BLaER1 treated with 17β-estradiol and CSF1 and Interleukin-3, amounts not matched to agents 10 nM and 100 nM (cell line): ENCODE results near the gene CBX7.
A peak's percentile ranks its signal among the peaks of the same experiment; 100 is the strongest.

Experiments used
- H3K27ac ChIP-seq, 11 experiments: shearing (Covaris generic); formaldehyde crosslinking; 2 replicates each; pipeline ENCODE4 v1.8.1; 2022
- H3K27me3 ChIP-seq, 11 experiments: shearing (Covaris generic); formaldehyde crosslinking; 2 replicates each; pipeline ENCODE4 v1.8.1; 2022
- H3K36me3 ChIP-seq, 11 experiments: shearing (Covaris generic); formaldehyde crosslinking; 2 replicates each; pipeline ENCODE4 v1.8.1; 2022
- H3K4me1 ChIP-seq, 10 experiments: shearing (Covaris generic); formaldehyde crosslinking; 2 replicates each; pipeline ENCODE4 v1.8.1; 2022
- H3K4me2 ChIP-seq, 11 experiments: shearing (Covaris generic); formaldehyde crosslinking; 2 replicates each; pipeline ENCODE4 v1.8.1; 2022
- H3K4me3 ChIP-seq, 10 experiments: shearing (Covaris generic); formaldehyde crosslinking; 2 replicates each; pipeline ENCODE4 v1.8.1; 2022
- H3K9ac ChIP-seq, 11 experiments: shearing (Covaris generic); formaldehyde crosslinking; 2 replicates each; pipeline ENCODE4 v1.8.1; 2022
- H3K9me3 ChIP-seq, 11 experiments: shearing (Covaris generic); formaldehyde crosslinking; replicated peaks in 1 of 11; 2 replicates each; pipeline ENCODE4 v1.8.1; 2022
- H4K20me1 ChIP-seq, 11 experiments: shearing (Covaris generic); formaldehyde crosslinking; 2 replicates each; pipeline ENCODE4 v1.8.1; 2022
- Cebpa-rat ChIP-seq, 11 experiments: shearing (Covaris generic); IDR thresholded peaks; 2 replicates each; pipeline ENCODE4 v1.8.1; 2022

The CBX7 gene

DNA sequence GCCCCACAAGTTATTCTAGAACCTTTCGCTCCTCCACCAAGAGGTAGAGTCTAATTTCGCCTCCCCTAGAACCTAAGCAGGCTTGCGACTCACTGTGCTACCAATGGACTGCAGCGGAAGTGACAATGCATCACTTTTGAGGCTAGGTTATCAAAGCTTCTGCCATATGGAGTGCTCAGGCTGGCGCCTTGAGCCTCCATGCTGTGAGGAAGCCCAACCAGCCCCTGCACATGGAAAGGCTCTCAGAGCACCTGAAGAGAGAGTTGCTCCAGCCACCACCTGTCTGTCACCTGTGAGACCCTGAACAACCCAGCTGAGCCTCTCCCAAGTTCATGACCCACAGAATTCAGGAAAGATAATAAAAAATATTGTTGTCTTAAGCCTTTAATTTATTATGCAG, 29.3 kb upstream of the CBX7 start:
- H3K4me3 ChIP-seq: no peak overlapping the region

DNA sequence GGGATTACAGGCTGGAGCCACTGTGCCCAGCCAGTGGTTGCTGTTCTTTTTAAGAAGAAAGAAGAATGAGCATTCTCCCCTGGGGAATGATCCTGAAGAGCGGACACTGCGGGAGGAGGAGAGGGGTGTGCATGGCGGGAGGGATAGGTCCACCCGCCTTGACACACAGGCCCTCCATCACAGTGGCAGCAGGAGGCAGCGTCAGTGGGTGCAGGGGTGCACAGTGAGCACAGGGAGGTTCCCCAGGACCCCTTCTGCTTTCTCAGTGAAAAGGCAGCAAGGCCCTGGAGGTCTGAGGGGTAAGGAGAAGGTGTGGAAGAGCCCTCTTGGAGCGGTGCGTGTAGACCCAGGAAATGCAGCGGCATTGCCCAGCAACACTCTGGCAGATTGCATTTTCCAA, 28.9 kb upstream of the CBX7 start:
- TF ChIP-seq Cebpa-rat (IDR thresholded peaks at IDR 0.05): no peak
- Histone ChIP-seq H3K9ac (no peak overlapping the region), H3K4me2 (no peak overlapping the region), H4K20me1 (peaks cover 0 to 10% (median 0%) of the 10 kb centered on the region in 11 experiments; a peak in 3 of 22 replicates), H3K27ac (no peak overlapping the region), H3K27me3 (no peaks in the 10 kb centered on the region), H3K4me3 (no peak overlapping the region), H3K9me3 (peaks cover 1 to 18% (median 9%) of the 10 kb centered on the region in 11 experiments; a peak in 13 of 22 replicates), H3K4me1 (peaks cover 0 to 27% (median 2%) of the 10 kb centered on the region in 10 experiments; a peak in 9 of 20 replicates), H3K36me3 (no peaks in the 10 kb centered on the region)

More for the DNA sequence above, 29.3 kb upstream of the CBX7 start:
- Histone ChIP-seq H3K27ac (no peak overlapping the region), H3K4me1 (peaks cover 0 to 27% (median 2%) of the 10 kb centered on the region in 10 experiments; a peak in 9 of 20 replicates), H3K9ac (no peak overlapping the region), H3K9me3 (peaks cover 4 to 22% (median 13%) of the 10 kb centered on the region in 11 experiments; a peak in 13 of 22 replicates), H3K36me3 (no peaks in the 10 kb centered on the region), H4K20me1 (peaks cover 0 to 6% (median 0%) of the 10 kb centered on the region in 11 experiments; a peak in 2 of 22 replicates), H3K4me2 (no peak overlapping the region), H3K27me3 (no peaks in the 10 kb centered on the region)
- TF ChIP-seq Cebpa-rat (IDR thresholded peaks at IDR 0.05): no peak

DNA sequence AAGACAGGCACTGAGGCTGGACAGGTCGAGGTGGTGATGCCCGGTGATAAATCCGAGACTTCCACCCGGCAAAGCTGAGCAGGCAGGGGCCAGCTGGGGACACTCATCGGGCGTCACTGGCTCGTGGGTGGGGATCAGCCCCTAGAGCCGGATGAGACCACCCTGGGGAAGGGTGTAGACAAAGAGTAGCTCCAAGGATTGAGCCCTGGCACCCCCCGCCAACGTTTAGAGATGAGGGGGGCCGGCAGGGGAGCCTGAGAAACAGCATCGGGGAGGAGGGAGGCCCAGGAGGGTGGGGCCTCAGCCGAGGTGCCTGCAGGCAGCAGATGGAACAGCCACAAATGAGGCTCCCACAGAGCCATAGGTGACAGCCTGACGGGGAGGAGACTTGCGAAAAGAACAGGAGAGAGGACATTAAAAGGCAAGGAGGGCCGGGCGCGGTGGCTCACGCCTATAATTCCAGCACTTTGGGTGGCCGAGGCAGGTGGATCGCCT, 27.4 kb upstream of the CBX7 start:
- H3K4me2 ChIP-seq: no peak overlapping the region
- H3K9ac ChIP-seq: no peak overlapping the region
- no peak overlapping the region for H3K4me3 ChIP-seq
- no peaks in the 10 kb centered on the region for H3K27me3 ChIP-seq
- H3K36me3 ChIP-seq: no peaks in the 10 kb centered on the region
- H4K20me1 ChIP-seq: peaks cover 0 to 17% (median 0%) of the 10 kb centered on the region in 11 experiments; a peak in 3 of 22 replicates
- peaks cover 0 to 14% (median 7%) of the 10 kb centered on the region in 11 experiments; a peak in 6 of 22 replicates for H3K9me3 ChIP-seq
- no peak for TF ChIP-seq Cebpa-rat (IDR thresholded peaks at IDR 0.05)
- no peak overlapping the region for H3K27ac ChIP-seq
- peaks cover under 1 to 29% (median 7%) of the 10 kb centered on the region in 10 experiments; a peak in 16 of 20 replicates for H3K4me1 ChIP-seq

DNA sequence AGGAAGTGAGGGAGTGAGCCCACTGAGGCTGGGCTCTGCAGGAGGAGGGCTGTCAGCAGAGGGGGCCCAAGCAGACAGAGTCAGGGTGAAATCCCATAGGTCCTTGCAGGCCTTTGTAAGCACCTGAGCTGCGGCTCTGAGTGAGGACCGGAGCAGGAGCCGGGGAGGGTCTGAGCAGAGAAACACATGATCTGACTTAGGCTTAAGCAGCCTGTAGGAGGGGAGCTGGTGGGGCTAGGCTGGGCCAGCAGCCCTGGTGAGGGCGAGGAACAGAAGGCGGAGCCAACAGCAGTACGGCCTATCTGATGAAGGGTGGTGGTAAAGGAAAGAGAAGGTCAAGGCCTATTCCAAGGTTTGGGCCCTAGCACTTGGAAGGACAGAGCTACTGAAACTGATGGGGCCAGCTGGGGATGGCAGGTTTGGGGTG, 26.9 kb upstream of the CBX7 start:
- Histone ChIP-seq H3K4me3 (no peak overlapping the region), H3K27ac (no peak overlapping the region), H4K20me1 (peaks cover 0 to 17% (median 0%) of the 10 kb centered on the region in 11 experiments; a peak in 3 of 22 replicates), H3K9ac (no peak overlapping the region), H3K4me2 (no peak overlapping the region), H3K36me3 (no peaks in the 10 kb centered on the region), H3K9me3 (peaks cover 0 to 14% (median 7%) of the 10 kb centered on the region in 11 experiments; a peak in 6 of 22 replicates), H3K27me3 (no peaks in the 10 kb centered on the region), H3K4me1 (peaks cover 6 to 29% (median 9%) of the 10 kb centered on the region in 10 experiments)
- TF ChIP-seq Cebpa-rat (IDR thresholded peaks at IDR 0.05): no peak

DNA sequence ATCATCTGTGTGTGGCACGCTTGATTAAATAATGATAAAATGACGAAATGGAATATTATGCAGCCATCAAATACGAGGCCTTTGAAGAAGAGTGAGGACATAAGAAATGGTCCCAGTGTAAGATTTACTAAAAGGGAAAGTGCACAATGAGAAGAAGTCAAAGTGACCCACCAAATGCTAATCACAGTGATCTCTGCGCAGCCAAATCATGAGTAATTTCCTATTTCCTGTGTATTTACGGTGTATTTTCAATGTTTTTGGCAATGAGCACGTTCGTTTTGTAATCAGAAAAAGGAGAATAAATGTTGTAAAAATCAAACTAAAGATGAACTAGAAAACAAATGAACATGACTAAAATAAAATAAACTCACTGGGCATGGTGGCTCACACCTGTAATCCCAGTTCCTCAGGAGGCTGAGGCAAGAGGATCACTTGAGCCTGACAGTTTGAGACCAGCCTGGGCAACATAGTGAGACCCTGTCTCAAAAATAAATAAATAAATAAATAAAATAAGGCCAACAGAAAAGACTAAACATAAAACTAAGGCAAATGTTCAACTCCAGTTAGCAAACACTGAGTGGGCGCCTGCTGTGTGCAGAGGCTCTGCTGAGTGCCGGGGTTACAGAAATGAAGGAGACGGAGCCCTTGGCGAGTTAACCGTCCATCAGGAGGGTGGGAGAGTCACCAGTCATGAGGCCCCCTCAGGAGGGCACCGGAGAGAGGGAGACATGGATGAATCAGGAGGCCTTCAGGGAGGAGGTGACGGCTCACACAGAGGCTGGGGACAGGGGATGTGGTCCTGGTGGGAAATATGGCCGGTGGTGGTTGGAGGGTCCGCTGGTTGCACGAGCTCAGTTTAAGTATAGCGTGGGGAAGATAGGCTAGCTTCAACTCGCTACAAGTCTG, 26.0 kb upstream of the CBX7 start:
- no peak overlapping the region for H3K9ac ChIP-seq
- H3K36me3 ChIP-seq: no peaks in the 10 kb centered on the region
- no peak overlapping the region for H3K27ac ChIP-seq
- peaks cover 0 to 17% (median 0%) of the 10 kb centered on the region in 11 experiments; a peak in 3 of 22 replicates for H4K20me1 ChIP-seq
- H3K4me3 ChIP-seq: no peak overlapping the region
- H3K9me3 ChIP-seq: peaks cover 0 to 14% (median 7%) of the 10 kb centered on the region in 11 experiments; a peak in 6 of 22 replicates
- peaks cover 15 to 35% (median 18%) of the 10 kb centered on the region in 10 experiments for H3K4me1 ChIP-seq
- H3K4me2 ChIP-seq: peak overlapping the region in 4 of 11 experiments; percentile 26 to 57 (median 50); a peak in 5 of 22 replicates
- no peak for TF ChIP-seq Cebpa-rat (IDR thresholded peaks at IDR 0.05)
- H3K27me3 ChIP-seq: no peaks in the 10 kb centered on the region

DNA sequence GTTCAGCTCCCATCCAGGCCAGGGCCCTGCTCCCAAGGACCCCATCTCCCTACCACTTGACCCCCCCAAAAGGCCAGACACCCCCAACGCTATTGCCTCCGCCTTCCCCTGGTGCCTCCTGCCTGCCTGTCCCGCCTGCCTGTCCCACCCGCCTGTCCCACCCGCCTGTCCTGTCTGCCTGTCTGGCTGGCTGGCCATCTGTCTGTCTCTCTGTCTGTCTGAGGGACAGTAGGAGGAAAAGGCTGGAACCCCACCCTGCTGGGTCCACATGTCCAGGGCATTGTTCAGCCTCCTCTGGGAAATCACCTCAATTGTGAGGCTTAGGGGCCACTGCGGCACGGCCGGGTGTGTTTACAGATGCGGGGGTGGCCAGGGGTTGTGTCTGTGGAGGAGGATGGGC, 25.3 kb upstream of the CBX7 start:
- H4K20me1 ChIP-seq: peaks cover 0 to 17% (median 0%) of the 10 kb centered on the region in 11 experiments; a peak in 3 of 22 replicates
- no peak for TF ChIP-seq Cebpa-rat (IDR thresholded peaks at IDR 0.05)
- H3K27me3 ChIP-seq: no peaks in the 10 kb centered on the region
- H3K4me1 ChIP-seq: peaks cover 16 to 35% (median 21%) of the 10 kb centered on the region in 10 experiments
- H3K9me3 ChIP-seq: peaks cover 0 to 14% (median 7%) of the 10 kb centered on the region in 11 experiments; a peak in 6 of 22 replicates
- no peak overlapping the region for H3K27ac ChIP-seq
- H3K36me3 ChIP-seq: no peaks in the 10 kb centered on the region
- H3K4me3 ChIP-seq: no peak overlapping the region
- H3K9ac ChIP-seq: no peak overlapping the region
- peak overlapping the region in 4 of 11 experiments; percentile 26 to 57 (median 50); a peak in 5 of 22 replicates for H3K4me2 ChIP-seq

DNA sequence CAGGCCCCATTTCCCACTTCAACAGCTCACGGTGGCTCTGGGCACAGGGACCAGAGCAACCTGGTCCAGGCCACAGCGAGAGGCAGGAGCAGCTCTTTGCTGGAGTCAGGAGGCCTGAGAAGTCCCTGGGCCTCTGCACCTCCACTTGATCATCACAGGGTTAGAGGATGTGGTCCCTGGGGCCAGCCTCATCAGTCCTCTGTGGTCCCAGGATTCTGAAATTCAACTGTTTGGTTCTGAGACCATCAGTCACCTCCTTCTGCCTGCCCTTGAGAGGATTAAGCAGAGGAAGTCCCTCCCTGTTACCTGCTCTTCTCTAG, 24.9 kb upstream of the CBX7 start:
- Histone ChIP-seq H3K4me2 (peak overlapping the region in 2 of 11 experiments; percentile 46 to 57; a peak in 2 of 22 replicates), H3K4me1 (peaks cover 16 to 35% (median 21%) of the 10 kb centered on the region in 10 experiments), H3K4me3 (no peak overlapping the region), H3K27ac (no peak overlapping the region), H3K9me3 (peaks cover 0 to 11% (median 7%) of the 10 kb centered on the region in 11 experiments; a peak in 6 of 22 replicates), H4K20me1 (peaks cover 0 to 17% (median 0%) of the 10 kb centered on the region in 11 experiments; a peak in 3 of 22 replicates), H3K9ac (no peak overlapping the region), H3K36me3 (no peaks in the 10 kb centered on the region), H3K27me3 (no peaks in the 10 kb centered on the region)
- TF ChIP-seq Cebpa-rat (IDR thresholded peaks at IDR 0.05): no peak

DNA sequence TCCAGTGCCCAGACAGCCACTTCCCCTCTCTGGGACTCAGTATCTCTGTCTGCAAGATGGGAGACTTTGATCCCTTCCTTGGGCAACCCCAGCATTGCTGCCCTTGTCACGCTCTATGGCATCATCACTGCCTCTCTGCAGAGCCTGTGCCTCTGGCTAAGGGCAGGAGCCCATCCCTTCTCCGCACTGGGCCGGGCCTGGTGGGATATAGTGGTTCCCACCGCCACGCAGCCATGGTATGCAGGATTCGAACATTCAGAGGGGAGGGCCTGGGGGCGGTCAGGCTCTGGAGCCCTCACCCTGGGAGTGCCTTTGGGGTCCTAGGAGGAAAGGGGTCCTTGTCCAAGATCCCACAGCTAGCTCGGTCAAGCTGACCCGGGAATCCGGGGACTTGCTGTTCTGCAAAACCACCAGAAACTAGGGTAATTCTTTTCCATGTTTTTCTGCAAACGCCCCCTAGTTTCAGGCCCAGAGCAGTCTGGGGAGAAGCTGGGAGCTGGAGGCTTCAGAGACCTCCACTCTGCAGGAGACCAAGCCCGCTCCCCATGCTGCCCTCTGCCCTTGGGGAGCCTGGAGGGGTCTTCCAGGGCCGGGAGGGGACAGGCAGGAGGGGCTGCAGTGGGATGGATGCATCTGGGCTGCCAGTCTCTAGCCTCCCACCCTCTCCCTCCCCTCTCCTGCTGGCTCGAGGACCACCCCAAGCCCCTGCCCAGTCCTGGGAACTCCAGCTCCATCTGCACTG, 24.4 kb upstream of the CBX7 start:
- Histone ChIP-seq H3K9ac (no peak overlapping the region), H3K36me3 (no peaks in the 10 kb centered on the region), H3K27ac (no peak overlapping the region), H3K9me3 (peaks cover 0 to 6% (median 4%) of the 10 kb centered on the region in 11 experiments; a peak in 5 of 22 replicates), H3K27me3 (no peaks in the 10 kb centered on the region), H4K20me1 (peaks cover 0 to 19% (median 0%) of the 10 kb centered on the region in 11 experiments; a peak in 4 of 22 replicates), H3K4me1 (peaks cover 16 to 35% (median 22%) of the 10 kb centered on the region in 10 experiments), H3K4me2 (no peak overlapping the region), H3K4me3 (no peak overlapping the region)
- TF ChIP-seq Cebpa-rat (IDR thresholded peaks at IDR 0.05): no peak
